GM23338 (cell line): Measurements from ENCODE around the gene LSM3. TPM values are rescaled to one million over a fixed set of nuclear protein-coding genes. Genes with fewer than 3 reads are reported as not detected.

Experiments
- ATAC-seq: fragments of 200-7000 bp; cut with Tn5 transposase; 3 replicates; pipeline ENCODE4 v1.9.1; 2020
- DNase-seq: peaks from one replicate; pipeline ENCODE4 v3.0.0-alpha.2; 2015; ENCODE audit warnings: low spot score
- H2AFZ ChIP-seq: fragments of 200-600 bp; sonication (generic); 2 replicates; pipeline ENCODE4 v1.8.0; 2016; ENCODE audit warnings: antibody characterized with exemption, mild to moderate bottlenecking, moderate library complexity
- H3F3A ChIP-seq: fragments of 200-600 bp; sonication (generic); replicated peaks from 2 replicates; pipeline ENCODE4 v1.8.0; 2017; ENCODE audit warnings: antibody characterized with exemption, mixed run types, low read depth
- H3K27ac ChIP-seq: fragments of 200-600 bp; sonication (generic); 2 replicates; pipeline ENCODE4 v1.6.1; 2016; ENCODE audit warnings: low read depth
- H3K27me3 ChIP-seq: fragments of 200-600 bp; sonication (generic); 2 replicates; pipeline ENCODE4 v1.8.0; 2016; ENCODE audit warnings: mild to moderate bottlenecking, mixed run types, moderate library complexity; ENCODE audit not compliant: insufficient read depth
- H3K36me3 ChIP-seq: fragments of 200-600 bp; sonication (generic); 2 replicates; pipeline ENCODE4 v1.8.0; 2016; ENCODE audit warnings: mild to moderate bottlenecking; ENCODE audit not compliant: insufficient read depth
- H3K4me1 ChIP-seq: fragments of 200-600 bp; sonication (generic); 2 replicates; pipeline ENCODE4 v1.8.0; 2016; ENCODE audit warnings: mild to moderate bottlenecking, moderate library complexity; ENCODE audit not compliant: insufficient read depth
- H3K4me2 ChIP-seq: fragments of 200-600 bp; sonication (generic); 2 replicates; pipeline ENCODE4 v1.7.1; 2017; ENCODE audit warnings: mixed run types
- H3K4me3 ChIP-seq: fragments of 200-600 bp; sonication (generic); 2 replicates; pipeline ENCODE4 v1.6.1; 2016; ENCODE audit warnings: mixed run types
- H3K79me2 ChIP-seq: fragments of 200-600 bp; sonication (generic); replicated peaks from 2 replicates; pipeline ENCODE4 v1.8.0; 2017; ENCODE audit warnings: mild to moderate bottlenecking; ENCODE audit not compliant: insufficient read depth
- H3K9me2 ChIP-seq: fragments of 200-600 bp; sonication (generic); 2 replicates; pipeline ENCODE4 v1.8.0; 2017; ENCODE audit not compliant: insufficient read depth
- H4K20me1 ChIP-seq: fragments of 200-600 bp; sonication (generic); replicated peaks from 2 replicates; pipeline ENCODE4 v1.8.0; 2017; ENCODE audit warnings: mild to moderate bottlenecking; ENCODE audit not compliant: insufficient read depth
- H3K27ac Mint-ChIP-seq: 2 replicates; pipeline ENCODE4 v1.8.0; 2020; ENCODE audit warnings: inconsistent platforms, mild to moderate bottlenecking, moderate library complexity, mixed read lengths
- H3K27me3 Mint-ChIP-seq: 3 replicates; pipeline ENCODE4 v1.8.0; 2022; ENCODE audit warnings: low read depth, mild to moderate bottlenecking, moderate library complexity, mixed read lengths, inconsistent platforms; ENCODE audit not compliant: insufficient read depth, poor library complexity
- H3K36me3 Mint-ChIP-seq: 3 replicates; pipeline ENCODE4 v1.8.0; 2021; ENCODE audit warnings: low read depth, mild to moderate bottlenecking, inconsistent platforms, moderate library complexity, mixed read lengths
- H3K4me1 Mint-ChIP-seq: 3 replicates; pipeline ENCODE4 v1.8.0; 2020; ENCODE audit warnings: mild to moderate bottlenecking, inconsistent platforms, mixed read lengths
- H3K4me3 Mint-ChIP-seq: 3 replicates; pipeline ENCODE4 v1.8.0; 2021; ENCODE audit warnings: moderate library complexity, mild to moderate bottlenecking, inconsistent platforms, mixed read lengths
- H3K9me3 Mint-ChIP-seq: 3 replicates; pipeline ENCODE4 v1.8.0; 2020; ENCODE audit warnings: moderate library complexity, mild to moderate bottlenecking, inconsistent platforms, mixed read lengths
- CREB1 ChIP-seq: fragments of 250-450 bp; sonication (Bioruptor Pico); IDR thresholded peaks from 2 replicates; pipeline ENCODE4 v1.5.0; 2020; ENCODE audit warnings: low read depth, mild to moderate bottlenecking, moderate library complexity
- CTCF ChIP-seq, 2 experiments: fragments of 200-600 bp in 1 of 2; sonication (generic) in 1 of 2; conservative IDR thresholded peaks; 2 replicates each; pipeline versions ENCODE4 v1.5.1 to v1.6.1; 2016 to 2017; ENCODE audit warnings: antibody characterized with exemption in 2 of 2, low read depth in 2 of 2, mild to moderate bottlenecking in 2 of 2, moderate library complexity in 1 of 2
- ETS1 ChIP-seq: IDR thresholded peaks from 2 replicates; pipeline ENCODE4 v1.6.1; 2016; ENCODE audit warnings: antibody characterized with exemption
- EZH2 ChIP-seq: fragments of 200-600 bp; sonication (generic); IDR thresholded peaks from one replicate; pipeline ENCODE4 v1.8.0; 2017; ENCODE audit warnings: antibody characterized with exemption, mild to moderate bottlenecking, low read depth; ENCODE audit not compliant: unreplicated experiment
- EZH2phosphoT487 ChIP-seq: fragments of 200-600 bp; sonication (generic); IDR thresholded peaks from one replicate; pipeline ENCODE4 v1.8.1; 2018; ENCODE audit warnings: antibody characterized with exemption; ENCODE audit not compliant: unreplicated experiment
- JUNB ChIP-seq: IDR thresholded peaks from one replicate; pipeline ENCODE4 v1.6.1; 2016; ENCODE audit warnings: antibody characterized with exemption; ENCODE audit not compliant: unreplicated experiment
- NANOG ChIP-seq: IDR thresholded peaks from 2 replicates; pipeline ENCODE4 v1.6.1; 2016; ENCODE audit warnings: antibody characterized with exemption, borderline replicate concordance
- POLR2AphosphoS5 ChIP-seq: IDR thresholded peaks from 2 replicates; pipeline ENCODE4 v1.6.1; 2016; ENCODE audit warnings: antibody characterized with exemption, low read depth
- REST ChIP-seq: IDR thresholded peaks from one replicate; pipeline ENCODE4 v1.6.1; 2018; ENCODE audit warnings: antibody characterized with exemption; ENCODE audit not compliant: unreplicated experiment
- STAT1 ChIP-seq: IDR thresholded peaks from one replicate; pipeline ENCODE4 v1.6.1; 2016; ENCODE audit warnings: antibody characterized with exemption; ENCODE audit not compliant: unreplicated experiment
- ZNF114 ChIP-seq: fragments of 250-450 bp; sonication (Bioruptor Pico); IDR thresholded peaks from 2 replicates; pipeline ENCODE4 v1.5.0; 2020; ENCODE audit warnings: mild to moderate bottlenecking, moderate library complexity
- ZNF331 ChIP-seq: fragments of 250-450 bp; sonication (Bioruptor Pico); IDR thresholded peaks from 2 replicates; pipeline ENCODE4 v1.5.0; 2020; ENCODE audit warnings: low read depth, mild to moderate bottlenecking, moderate library complexity
- ZNF462 ChIP-seq: fragments of 250-450 bp; sonication (Bioruptor Pico); IDR thresholded peaks from 2 replicates; pipeline ENCODE4 v1.5.0; 2020; ENCODE audit warnings: mild to moderate bottlenecking, moderate library complexity
- polyA plus RNA-seq: library from polyadenylated mRNA; unstranded; fragments of >200 nt; fragmentation: Nextera tagmentation; extraction: Ambion mirVana; gene quantifications from 2 replicates; pipeline ENCODE4 v1.2.1, GENCODE V29; 2016
- total RNA-seq: library from RNA; depleted of rRNA; stranded (reverse); fragments of >200 nt; shearing (Covaris generic); gene quantifications from 2 replicates; pipeline ENCODE4 v1.2.3, GENCODE V29; 2014

LSM3 gene
- total and polyA plus RNA-seq, 2 experiments from 2014 or later: 20.1 to 71.5 TPM

- Histone ChIP-seq H3K27me3 (no peaks in the 10 kb centered on the region), H3K4me3 (no peak overlapping the region), H4K20me1 (peaks cover 3% of the 10 kb centered on the region; the same call in 1 of the 2 replicates), H3K36me3 (peaks cover 42% of the 10 kb centered on the region), H3K9me2 (no peaks in the 10 kb centered on the region), H3K79me2 (peaks cover 12% of the 10 kb centered on the region), H3K4me1 (no peaks in the 10 kb centered on the region), H3K27ac (no peak overlapping the region), H2AFZ (no peak overlapping the region), H3F3A (no peaks in the 10 kb centered on the region), H3K4me2 (no peak overlapping the region)
- H3K36me3 Mint-ChIP-seq: peaks cover 66% of the 10 kb centered on the region
- DNase-seq: no peak
- no peaks in the 10 kb centered on the region for H3K9me3 Mint-ChIP-seq
- ATAC-seq: no peak
- H3K4me1 Mint-ChIP-seq: no peaks in the 10 kb centered on the region
- H3K27me3 Mint-ChIP-seq: peaks cover 2% of the 10 kb centered on the region
- no peak overlapping the region for H3K27ac Mint-ChIP-seq
- no peak overlapping the region for H3K4me3 Mint-ChIP-seq
- no peak for TF ChIP-seq ETS1
- TF ChIP-seq JUNB: no peak
- TF ChIP-seq STAT1: no peak
- TF ChIP-seq EZH2phosphoT487: no peak
- TF ChIP-seq REST: no peak
- no peak for TF ChIP-seq EZH2
- TF ChIP-seq POLR2AphosphoS5: no peak
- TF ChIP-seq NANOG: no peak
- no peak for TF ChIP-seq CREB1
- no peak for TF ChIP-seq ZNF462 (CRISPR knock-in tag)
- no peak for TF ChIP-seq ZNF331 (CRISPR knock-in tag)
- TF ChIP-seq CTCF (conservative IDR thresholded peaks at IDR 0.05; ENCODE audit: low read depth in 2 of 2): no peak
- TF ChIP-seq ZNF114 (CRISPR knock-in tag): no peak
Measured at GRCh38 chr3:14169871-14170270, 8.7 kb upstream of the LSM3 start.
